Activated T-cell treated with anti-CD3 and anti-CD28 coated beads, Interleukin-2, amount 50 U/mL, for 1 hour (primary cell): Measurements from ENCODE around the gene CORIN.
"Not testable (repeated sequence)": the region's sequence is repeated elsewhere in the genome, so short reads cannot be mapped to it uniquely, and the experiment has no call there.

ENCODE experiments used
- DNase-seq: peaks from one replicate; pipeline ENCODE4 v3.0.0-alpha.2; 2020

The CORIN gene

DNA sequence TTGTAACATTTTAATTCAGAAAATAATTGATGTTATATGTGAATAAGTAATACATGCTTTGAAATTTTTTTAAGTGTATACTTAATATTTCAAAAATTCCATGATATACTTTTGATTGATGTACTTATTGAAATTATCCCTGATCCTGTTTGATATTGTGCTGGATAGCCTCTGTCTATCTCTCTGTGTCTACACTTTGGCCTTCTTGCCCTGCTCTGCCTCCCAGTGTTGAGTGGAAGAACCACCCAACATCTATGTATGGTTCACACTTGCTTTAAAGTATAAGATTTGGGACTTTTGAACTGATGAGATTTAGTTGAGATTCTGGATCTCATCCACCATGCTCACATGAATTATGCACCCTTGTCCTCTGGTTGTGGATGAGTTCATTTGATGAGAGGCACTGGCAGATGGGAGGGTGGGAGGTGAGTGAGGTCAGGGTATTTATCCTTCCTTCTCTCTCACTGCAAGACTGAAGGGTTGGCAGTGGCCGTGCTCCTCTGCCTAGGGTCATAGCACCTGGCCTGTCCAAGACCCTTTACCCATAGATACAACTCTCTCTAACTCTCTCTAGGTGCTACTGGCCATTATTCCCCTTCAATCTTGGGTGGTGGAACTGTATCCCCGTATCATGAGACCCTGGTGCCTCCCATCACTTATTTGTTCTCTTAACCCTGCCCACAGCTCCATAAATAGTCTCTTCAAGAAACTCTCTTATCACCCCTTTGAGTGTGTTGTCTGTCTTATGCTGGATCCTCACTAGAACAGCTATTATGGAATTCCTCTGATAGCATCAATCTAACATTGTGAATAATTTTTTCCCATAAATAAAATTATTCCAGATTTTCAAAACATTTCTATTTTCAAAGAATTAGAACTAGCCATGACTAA is 75.2 kb downstream of the CORIN start:
- DNase-seq = no peak

DNA sequence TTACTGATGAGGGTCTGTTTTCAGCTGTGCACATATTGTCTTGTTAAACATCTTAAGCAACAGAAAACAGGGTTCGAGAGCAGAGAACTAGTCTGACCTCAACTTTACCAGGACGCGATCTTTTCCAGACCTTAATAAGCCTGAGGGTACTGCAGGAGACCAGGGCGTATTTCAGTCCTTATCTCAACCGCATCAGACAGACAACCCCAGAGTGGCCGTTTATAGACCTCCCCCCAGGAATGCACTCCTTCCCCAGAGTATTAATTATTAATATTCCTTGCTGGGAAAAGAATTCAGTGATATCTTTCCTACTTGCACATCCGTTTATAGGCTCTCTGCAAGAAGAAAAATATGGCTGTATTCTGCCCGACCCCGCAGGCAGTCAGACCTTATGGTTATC is 84.6 kb downstream of the CORIN start:
- DNase-seq = not testable (repeated sequence)

DNA sequence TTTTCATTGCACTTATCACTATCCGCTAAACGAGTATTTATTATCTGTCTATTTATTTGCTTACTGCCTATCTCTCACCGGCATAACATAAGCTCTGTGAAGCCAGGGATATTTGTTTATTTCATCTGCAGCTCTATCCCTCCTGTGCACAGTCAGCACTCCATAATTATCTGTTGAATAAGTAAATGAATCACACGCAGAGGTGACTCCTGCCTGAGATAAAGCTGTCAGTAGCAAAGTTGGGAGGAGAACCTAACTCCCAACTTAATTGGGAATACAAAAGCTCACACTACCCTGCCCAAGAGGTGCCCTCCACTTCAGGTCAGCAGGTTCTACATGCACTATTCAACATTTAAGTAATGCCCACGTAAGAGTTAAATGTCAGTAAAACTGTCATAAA is 85.7 kb downstream of the CORIN start:
- DNase-seq = no peak

DNA sequence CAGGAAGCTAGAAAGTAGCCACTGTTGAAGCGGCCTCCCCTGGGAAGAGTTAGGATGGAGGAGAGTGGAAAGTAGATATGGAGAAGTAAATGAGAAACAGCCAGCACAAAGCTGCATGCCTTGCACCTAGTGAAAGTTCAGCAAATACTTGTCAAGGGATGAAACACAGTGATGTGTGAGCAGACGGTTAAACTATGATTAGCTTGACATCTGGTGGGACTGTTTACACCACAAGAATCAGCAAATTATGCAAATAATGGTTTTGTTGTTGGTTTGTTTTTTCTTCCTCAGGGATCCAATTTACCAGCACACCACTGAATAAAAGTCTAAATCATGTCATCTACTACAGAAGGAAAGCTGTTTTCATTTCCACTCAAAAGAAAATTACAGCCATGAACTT is 87.1 kb downstream of the CORIN start:
- no peak for DNase-seq

DNA sequence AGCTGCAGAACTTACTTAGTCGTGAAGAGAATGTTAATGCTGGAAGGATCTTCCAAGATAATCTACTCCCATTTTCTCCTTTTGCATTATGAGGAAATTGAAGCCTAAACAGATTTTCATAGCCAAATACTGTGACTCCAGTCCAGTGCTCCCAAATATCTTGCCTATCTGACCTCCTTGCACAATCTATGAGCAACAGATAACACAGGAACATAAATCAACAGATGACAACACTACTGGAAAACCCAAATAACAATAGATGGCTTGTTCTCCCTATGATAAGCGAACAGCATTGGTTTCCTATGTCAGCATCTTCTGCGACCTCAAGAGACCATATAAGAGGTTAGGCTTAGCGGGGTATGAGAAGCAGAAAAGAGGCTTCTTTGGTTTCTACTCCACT is 88.0 kb downstream of the CORIN start:
- DNase-seq = no peak

DNA sequence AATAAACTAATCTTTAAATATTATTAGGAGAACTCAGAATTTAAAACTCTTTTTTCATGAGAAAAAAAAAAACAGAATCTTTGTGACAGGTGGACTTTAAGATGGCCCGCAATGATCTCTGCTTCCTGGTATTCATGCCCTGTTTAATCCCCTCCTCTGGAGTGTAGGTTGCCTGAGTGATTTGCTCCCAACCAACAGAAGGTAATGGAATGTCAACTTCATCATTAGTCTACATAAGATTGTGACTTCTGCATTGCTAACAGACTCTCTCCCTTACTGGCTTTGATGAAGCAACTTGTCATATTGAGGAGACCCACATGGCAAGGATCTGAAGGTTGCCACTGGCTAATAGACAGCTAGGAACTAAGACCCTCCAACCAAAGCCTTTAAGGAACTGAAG is 88.8 kb downstream of the CORIN start:
- DNase-seq = no peak

DNA sequence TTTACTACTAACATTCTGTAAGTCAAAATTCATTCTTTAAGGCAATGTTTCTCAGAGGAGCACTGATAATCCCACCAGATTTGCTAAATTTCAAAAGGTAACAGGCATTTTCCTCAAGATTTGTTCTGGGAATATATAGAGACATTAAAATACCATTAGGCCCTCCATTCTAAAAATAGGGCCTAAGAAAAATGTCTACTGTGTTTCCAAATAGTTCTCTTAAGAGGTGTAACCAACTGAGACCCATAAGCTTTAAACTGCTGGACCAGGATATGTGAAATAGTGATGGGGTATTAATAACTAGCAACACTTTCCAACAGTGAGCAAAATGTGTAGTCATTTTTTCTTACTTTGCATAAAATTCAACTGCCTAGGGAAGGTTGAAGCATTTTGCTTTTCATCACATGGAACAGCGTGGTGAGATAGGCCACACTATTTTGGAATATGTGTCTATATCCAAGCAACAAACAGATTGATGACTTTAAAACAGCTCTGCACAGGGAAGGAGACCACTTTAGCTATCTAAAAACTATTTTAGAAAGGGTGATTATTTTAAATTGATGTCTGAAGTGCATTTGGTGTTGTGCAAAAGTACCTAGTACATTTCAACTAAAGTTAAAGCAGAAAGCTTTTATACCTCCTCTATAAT is 89.9 kb downstream of the CORIN start:
- DNase-seq = no peak

DNA sequence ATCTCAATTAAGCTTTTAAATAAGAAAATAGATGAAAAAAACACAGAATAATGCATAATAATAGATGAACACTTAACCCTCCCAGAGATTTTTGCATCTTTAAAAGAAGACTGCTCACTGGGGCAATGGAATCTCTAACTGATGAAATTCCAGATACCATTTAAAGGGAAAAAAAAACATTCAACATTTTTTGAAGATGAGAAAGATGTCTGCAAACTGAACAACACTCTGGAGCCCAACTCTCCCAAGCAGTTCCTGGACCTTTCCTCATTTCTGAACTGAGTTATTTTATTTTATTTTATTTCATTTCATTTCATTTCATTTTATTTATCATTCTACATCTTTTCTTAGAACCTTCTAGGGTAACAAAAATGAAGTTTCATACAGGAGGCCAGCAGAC is 90.7 kb downstream of the CORIN start:
- no peak for DNase-seq

DNA sequence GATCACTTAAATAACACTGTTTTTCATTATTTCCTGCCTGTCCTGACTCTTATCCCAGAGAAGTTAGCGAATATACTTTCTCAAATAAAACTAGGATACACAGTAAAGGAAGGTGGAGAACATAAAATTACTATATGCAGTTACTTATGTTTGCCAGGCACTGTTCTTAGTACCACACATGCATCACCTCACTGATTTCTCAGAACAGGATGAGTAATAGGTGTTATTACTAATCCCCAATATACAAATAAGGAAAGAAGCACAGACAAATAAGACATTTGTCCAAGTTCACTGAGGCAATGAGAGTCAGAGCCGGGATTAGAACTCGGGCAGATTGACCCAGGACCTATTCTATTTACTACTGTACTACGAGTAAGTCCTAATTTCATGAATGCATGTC is 91.7 kb downstream of the CORIN start:
- DNase-seq = no peak

DNA sequence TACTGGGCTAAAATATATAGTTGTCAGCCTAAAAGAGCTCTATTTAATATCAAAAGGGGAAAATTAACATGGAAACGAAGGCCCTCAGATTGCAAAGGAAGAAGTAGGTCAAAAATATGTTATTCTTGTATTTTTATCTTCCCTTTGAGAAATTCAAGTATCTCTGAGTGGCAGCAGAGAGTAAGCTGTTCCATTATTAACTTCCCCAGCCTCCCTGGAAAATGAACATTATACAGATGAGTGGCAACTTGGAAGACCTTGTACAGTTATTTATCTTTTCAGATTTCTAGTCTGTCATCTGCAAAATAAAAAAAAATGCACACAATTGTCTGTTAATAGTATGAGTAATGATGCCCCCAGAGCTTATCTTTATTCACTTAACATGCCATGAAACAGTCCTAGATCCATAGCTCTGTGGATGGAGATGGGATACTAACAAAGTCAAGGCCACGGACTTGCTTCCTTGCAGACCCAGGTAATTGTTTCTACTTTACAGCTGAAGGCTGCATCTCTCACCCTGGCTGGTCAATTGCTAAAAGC is 93.0 kb downstream of the CORIN start:
- DNase-seq = no peak

DNA sequence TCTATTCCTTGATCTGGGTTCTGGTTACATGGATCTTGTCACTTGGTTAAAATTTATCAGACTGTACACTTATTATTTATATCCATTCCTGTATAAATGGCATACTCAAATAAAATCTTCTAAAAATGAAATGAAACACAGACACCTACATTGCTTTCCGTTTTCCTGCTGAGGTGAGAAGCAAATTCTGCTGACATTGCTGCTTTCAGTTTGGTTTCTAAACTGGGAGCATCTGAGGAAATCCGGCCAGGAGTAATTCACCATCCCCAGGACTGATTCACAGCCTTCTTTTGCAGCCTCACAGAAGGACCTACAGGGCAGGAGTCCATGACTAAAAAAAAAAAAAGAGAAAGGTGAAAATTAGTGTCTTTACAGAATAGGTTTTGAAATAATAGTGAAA is 93.6 kb downstream of the CORIN start:
- no peak for DNase-seq

DNA sequence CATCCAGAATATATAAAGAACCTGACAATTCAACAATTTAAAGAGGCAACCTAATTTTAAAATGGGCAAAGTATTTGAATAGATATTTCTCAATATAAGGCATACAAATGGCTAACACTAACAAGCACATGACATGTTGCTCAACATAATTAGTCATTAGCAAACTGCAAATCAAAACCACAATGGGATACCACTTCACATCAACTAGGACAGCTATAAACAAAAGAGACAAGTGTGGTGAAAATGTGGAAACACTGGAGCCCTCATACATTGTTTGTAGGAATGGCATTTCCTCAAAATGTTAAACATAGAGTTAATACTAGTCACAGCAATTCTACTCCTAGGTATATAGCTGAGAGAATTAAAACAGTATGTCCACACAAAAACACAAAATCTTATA is 96.7 kb downstream of the CORIN start:
- no peak for DNase-seq

DNA sequence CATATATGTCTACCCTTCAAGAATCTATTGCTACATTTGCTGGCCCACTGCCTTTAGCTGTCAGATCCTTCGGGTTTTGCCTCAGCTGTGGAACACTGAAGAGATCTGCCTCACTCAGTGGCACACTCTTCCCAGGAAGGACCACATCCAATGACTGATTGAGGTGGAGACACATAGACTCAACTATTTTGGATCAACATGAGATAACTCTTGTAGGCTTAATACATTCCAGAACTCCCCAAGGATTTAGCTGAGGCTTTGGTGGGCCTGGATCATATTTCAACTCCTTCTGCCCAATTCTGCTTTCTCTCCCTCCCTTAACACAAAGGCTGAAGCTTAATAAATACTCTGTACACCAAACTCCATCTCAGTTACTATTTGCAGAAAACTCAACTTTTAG is 100.5 kb downstream of the CORIN start:
- no peak for DNase-seq

DNA sequence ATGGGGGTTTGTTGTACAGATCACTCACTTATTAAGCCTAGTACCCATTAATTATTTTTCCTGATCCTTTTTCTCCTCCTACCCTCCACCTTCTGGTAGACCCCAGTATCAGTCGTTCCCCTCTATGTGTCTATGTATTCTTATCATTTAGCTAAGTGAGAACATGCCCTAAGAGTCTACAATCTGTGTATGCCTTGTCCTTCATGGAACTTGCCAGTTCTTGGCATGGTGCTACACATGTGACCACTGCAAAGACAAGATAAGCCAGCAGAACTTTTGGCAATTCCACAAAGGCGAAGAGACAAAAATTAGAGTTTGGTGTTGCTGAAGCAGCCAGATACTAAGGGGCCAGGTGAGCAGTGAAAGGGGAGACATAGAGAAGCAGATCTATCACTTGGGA is 101.3 kb downstream of the CORIN start:
- DNase-seq = no peak

DNA sequence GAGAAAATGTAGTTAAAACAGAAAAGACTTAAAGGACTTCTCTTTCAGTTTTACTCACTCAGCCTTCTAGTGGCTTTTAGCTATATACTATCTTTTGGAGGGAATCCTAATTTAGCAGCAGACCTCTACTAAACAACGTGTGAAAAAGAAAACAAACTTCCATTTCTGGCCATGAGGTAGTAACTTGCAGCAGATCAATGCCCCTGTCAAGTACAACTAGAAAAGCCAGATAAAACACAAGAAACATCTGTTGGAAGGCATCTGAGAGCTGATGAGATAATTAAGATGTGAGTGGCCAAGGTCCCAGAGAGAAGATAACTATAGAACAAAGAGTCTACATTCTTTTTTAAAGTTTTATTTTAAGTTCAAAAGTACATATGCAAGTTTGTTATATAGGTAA is 101.7 kb downstream of the CORIN start:
- DNase-seq = no peak

DNA sequence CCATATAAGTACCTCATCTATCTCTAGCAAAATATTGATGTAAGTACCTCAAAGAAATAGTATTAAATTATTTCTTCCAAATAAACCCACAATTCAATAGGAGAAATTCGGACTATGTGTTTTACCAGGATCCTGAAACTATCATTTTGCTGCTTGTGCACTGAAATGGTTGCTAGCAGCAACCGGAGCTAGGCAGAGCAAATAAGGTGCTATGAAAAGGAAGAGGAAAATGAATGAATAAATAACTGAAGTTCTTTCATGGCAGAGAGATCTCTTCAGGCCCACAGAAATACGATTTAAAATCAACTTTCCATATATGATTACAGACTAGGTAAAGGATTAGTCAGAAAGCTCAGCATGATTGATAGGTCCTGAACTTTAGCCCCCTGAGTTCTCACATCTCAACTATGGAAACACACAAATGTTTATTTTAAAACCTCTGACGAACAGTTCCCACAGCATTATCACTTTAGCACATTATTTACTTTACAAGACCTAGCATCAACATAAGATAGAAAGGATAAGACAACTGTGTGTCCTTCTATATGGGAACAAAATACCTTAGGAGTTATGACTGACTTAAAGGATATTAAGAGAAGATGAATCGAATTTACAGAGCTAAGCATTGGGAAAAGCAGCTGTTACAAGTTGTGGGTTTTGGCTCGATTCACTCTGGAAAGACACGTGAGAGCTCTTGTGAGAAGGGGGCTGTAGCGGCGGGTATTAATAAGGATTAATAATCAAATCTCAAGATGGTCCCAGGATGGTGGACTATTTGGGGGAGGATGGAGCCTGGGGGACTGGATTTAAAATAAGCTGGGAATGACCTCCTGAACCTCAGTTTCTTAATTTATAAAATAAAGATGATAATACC is 104.3 kb downstream of the CORIN start:
- DNase-seq = no peak

DNA sequence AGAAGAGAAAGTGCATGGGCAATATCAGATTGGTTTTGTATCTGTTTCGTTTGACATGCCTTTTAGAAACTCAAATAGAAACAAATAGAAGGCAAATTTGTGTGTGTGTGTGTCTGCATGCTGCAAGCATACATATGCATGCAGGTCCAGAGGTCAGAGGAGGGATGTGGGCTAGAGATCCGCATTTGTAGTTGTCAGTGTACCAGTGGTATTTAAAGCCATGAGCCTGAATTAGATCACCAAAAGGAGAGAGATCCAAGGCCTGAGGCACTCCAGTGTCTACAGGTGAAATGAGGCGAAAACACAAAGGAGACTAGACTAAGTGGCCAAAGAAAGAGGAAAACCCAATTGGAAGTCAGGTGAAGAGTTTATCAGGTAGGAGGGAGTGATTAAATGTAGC is 106.7 kb downstream of the CORIN start:
- no peak for DNase-seq

DNA sequence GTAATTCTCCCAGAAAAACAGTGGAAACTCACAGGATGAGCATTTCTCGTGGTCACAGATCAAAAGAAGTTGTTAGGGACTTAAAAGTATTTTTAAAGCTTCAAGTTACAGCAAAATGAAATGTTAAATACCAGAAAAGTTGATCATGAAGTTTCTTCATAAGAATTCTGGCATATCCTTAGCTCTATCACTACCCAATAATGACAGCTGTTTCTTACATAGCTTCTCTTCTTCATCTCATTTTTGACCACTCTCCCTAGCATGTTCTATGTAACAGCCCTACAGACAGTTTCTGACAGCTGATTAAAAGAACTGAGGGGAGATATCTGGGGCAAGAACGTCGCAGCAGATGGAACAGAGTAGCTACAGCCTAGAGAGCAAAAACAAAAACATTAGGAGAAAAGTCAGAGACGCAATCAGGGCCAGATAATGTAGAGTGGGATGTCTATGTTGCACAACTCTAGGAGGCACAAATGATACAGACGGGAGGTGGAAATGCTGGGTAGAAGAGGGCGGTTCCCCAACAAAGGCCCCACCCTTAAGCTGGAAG is 108.7 kb downstream of the CORIN start:
- no peak for DNase-seq

DNA sequence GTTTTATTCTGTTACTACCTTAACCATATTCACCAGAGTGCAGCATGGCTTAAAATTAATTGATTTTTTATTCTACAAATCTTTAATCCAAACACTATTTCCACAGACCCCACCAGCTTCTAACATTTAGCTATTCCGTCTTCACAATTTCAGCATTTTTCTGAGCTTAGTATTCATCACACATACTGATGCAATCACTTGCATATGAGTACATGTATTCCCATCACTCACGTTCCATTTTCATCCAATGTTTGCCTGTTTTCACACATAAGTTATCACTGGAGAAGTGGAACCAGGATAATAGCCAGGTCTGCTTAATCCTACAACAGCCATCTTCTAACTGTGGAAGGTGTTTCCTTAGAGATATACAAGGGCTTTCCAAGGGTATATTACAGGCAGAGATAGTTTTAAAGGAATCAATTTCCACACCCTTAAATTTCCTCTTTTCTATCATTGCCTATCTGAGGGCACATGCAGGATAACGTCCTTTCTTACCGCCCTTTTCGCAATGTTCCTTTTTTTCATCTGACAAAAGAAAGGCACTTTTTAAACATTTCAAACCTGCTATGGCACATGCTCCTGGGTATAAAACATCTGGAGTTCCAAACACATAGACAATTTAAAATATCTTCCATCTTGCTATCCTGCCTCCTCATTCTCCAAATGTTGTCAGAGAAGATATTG is 115.8 kb downstream of the CORIN start:
- no peak for DNase-seq

DNA sequence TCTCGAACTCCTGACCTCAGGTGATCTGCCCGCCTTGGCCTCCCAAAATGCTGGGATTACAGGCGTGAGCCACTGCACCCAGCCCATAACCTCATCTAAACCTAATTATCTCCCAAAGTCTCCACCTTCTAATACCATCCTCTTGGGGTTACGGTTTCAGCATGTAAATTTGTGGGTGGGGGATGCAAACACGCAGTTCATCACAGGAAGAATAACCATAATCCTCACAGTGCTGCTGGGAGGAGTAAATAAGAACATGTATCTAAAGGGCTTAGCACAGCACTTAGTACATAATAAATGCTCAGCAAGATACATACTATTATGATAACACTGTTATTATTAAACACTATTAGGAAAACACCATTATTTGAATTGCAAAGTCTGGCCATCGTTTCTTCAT is 116.4 kb downstream of the CORIN start:
- no peak for DNase-seq

DNA sequence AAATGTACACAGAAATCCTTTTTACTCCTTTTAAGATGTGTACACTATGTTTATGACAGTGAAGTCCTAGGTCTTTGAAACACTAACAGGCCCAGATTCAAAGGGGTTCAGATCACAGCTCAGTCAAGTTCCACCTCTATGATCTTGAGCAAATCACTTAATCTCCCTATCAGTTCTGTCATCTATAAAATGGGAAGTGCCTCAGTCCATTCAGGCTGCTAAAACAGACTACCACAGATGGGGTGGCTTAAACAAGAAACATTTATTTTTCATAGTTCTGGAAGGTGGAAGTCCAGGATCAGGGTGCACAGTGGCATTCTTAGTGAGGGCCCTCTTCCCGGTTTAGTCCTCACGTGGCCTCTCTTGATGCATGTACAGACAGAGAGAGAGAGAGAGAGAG is 117.1 kb downstream of the CORIN start:
- no peak for DNase-seq

DNA sequence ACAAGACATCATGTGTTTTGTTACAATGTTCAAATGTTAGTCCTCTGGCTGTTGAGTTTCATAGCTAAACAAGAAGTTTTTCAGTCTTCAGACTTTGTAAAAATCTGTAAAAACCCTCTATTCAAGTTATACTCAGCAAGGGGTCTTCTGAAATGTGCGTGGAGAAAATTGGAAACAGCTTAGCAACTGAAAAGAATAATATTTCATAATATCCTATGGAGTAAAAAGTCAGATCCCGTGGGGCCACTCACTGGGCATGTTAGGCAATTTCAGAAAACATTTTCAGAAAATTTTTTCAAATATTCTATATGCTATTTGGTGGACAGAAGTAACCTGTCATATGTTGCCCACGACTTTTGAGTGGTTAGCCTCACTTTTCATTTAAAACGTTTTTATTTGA is 118.3 kb downstream of the CORIN start:
- DNase-seq = no peak

DNA sequence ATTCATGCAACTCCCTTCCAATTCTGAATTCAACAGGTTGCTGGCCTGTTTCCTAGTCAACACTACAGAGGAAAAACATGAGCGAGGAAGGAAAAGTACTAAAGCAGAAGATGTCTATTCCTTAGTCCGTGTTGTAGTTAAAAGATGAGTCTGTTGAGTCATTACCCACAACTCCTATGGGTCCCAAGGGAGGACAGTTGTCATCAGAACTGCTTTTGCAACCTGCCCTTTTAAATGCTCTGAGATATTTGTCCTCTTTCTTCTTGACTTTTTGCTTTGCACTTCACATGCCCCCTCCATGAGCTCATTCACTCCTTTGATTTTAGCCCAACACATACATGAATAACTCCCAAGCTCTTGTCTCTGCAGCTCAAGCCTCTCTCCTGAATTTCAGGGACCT is 119.2 kb downstream of the CORIN start:
- no peak for DNase-seq
